Adrenal gland (tissue), 5 donors: Measurements from ENCODE around the gene PLSCR2.

Experiments used
- CTCF ChIP-seq, 6 experiments: fragments of 450-650 bp in 4 of 6; fragments of 200-600 bp in 2 of 6; sonication (generic) in 1 of 6; IDR thresholded peaks; 1 replicate in 5 of 6; 2 replicates in 1 of 6; pipeline versions ENCODE4 v1.5.1 to v1.8.0; 2016 to 2021; ENCODE audit warnings: antibody characterized with exemption in 6 of 6, mild to moderate bottlenecking in 2 of 6, moderate library complexity in 1 of 6
- POLR2A ChIP-seq, 2 donors: fragments of 450-650 bp; IDR thresholded peaks; one replicate each; pipeline ENCODE4 v1.6.1; 2017; ENCODE audit warnings: antibody characterized with exemption in 2 of 2, mild to moderate bottlenecking in 2 of 2, moderate library complexity in 1 of 2
- donor health status: DM: no; HTN: no; CAD: no.

- no peak for TF ChIP-seq CTCF (IDR thresholded peaks at IDR 0.05)
- no peak for TF ChIP-seq POLR2A (IDR thresholded peaks at IDR 0.05)
Measured at GRCh38 chr3:146503461-146504202, 34.3 kb upstream of the PLSCR2 start.
